Activated T-cell treated with anti-CD3 and anti-CD28 coated beads, Interleukin-2, amount 50 U/mL, for 1 hour (primary cell): ENCODE data around the gene SLTM.
"Not testable (repeated sequence)": the region's sequence is repeated elsewhere in the genome, so short reads cannot be mapped to it uniquely, and the experiment has no call there.

Source experiments
- DNase-seq: peaks from one replicate; pipeline ENCODE4 v3.0.0-alpha.2; 2020

Gene SLTM

GRCh38 chr15:58924327-58924726 lies 9.2 kb downstream of the SLTM start:
- no peak for DNase-seq

- DNase-seq = no peak
Measured at GRCh38 chr15:58923696-58924300, 9.7 kb downstream of the SLTM start.

- DNase-seq = no peak
Measured at GRCh38 chr15:58923284-58923683, 10.2 kb downstream of the SLTM start.

- no peak for DNase-seq
Measured at GRCh38 chr15:58921267-58921790, 12.2 kb downstream of the SLTM start.

- not testable (repeated sequence) for DNase-seq
Measured at GRCh38 chr15:58920447-58920846, 13.0 kb downstream of the SLTM start.

- DNase-seq = no peak
Measured at GRCh38 chr15:58919232-58919631, 14.2 kb downstream of the SLTM start.

- no peak for DNase-seq
Measured at GRCh38 chr15:58918239-58918638, 15.2 kb downstream of the SLTM start.

- DNase-seq = not testable (repeated sequence)
Measured at GRCh38 chr15:58917613-58918129, 15.8 kb downstream of the SLTM start.

- no peak for DNase-seq
Measured at GRCh38 chr15:58916962-58917361, 16.5 kb downstream of the SLTM start.

- DNase-seq = no peak
Measured at GRCh38 chr15:58910456-58910855, 23.0 kb downstream of the SLTM start.

GRCh38 chr15:58909616-58910015 lies 23.9 kb downstream of the SLTM start:
- DNase-seq = no peak

- DNase-seq = no peak
Measured at GRCh38 chr15:58908550-58909309, 24.7 kb downstream of the SLTM start.

GRCh38 chr15:58900631-58901030 lies 32.8 kb downstream of the SLTM start:
- no peak for DNase-seq

- no peak for DNase-seq
Measured at GRCh38 chr15:58898150-58898680, 35.3 kb downstream of the SLTM start.

- DNase-seq = no peak
Measured at GRCh38 chr15:58889363-58889762, 44.1 kb downstream of the SLTM start.

GRCh38 chr15:58886921-58887320 lies 46.6 kb downstream of the SLTM start:
- no peak for DNase-seq

GRCh38 chr15:58883926-58884325 lies 49.6 kb downstream of the SLTM start:
- DNase-seq = not testable (repeated sequence)

GRCh38 chr15:58882243-58882642 lies 51.2 kb downstream of the SLTM start:
- no peak for DNase-seq

GRCh38 chr15:58880320-58880719 lies 53.2 kb downstream of the SLTM start:
- no peak for DNase-seq

- DNase-seq = no peak
Measured at GRCh38 chr15:58877999-58878825, 55.3 kb downstream of the SLTM start.

- DNase-seq = no peak
Measured at GRCh38 chr15:58876306-58877106, 57.0 kb downstream of the SLTM start.

GRCh38 chr15:58875343-58875742 lies 58.1 kb downstream of the SLTM start:
- no peak for DNase-seq
